Hepatocyte (in vitro differentiated cells): ENCODE results near the gene KCNJ9.

ENCODE experiments used
- EZH2phosphoT487 ChIP-seq: fragments of 200-600 bp; sonication (generic); IDR thresholded peaks from one replicate; pipeline ENCODE4 v1.6.1; 2018; ENCODE audit warnings: antibody characterized with exemption, mild to moderate bottlenecking, low read depth, moderate library complexity; ENCODE audit not compliant: unreplicated experiment, severe bottlenecking
- TF ChIP-seq, protein P1 (sequence below): fragments of 200-600 bp; sonication (generic); IDR thresholded peaks from 2 replicates; pipeline ENCODE4 v1.5.1; 2016; ENCODE audit warnings: antibody characterized with exemption, mild to moderate bottlenecking; ENCODE audit not compliant: poor library complexity

DNA sequence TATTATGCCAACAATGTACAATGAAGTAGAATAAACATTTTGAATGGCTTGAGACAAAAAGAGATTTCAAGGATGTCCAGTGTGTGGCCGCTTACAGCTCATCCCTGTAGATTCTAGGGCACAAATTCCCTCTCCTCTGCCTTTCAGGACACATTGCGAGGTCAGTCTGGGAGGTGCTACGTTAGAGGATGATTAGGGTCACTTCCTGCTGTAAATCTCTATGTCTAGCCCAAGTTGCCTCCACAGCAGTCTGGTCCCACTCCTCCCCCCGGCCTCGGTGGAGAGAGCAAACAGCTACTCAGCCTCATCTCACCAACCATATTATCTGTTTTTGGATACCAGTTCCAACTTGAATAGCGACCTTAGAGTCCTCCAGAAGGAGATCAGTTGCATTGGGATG lies 28.4 kb upstream of the KCNJ9 start:
- no peak for TF ChIP-seq EZH2phosphoT487
- TF ChIP-seq, protein P1, sequence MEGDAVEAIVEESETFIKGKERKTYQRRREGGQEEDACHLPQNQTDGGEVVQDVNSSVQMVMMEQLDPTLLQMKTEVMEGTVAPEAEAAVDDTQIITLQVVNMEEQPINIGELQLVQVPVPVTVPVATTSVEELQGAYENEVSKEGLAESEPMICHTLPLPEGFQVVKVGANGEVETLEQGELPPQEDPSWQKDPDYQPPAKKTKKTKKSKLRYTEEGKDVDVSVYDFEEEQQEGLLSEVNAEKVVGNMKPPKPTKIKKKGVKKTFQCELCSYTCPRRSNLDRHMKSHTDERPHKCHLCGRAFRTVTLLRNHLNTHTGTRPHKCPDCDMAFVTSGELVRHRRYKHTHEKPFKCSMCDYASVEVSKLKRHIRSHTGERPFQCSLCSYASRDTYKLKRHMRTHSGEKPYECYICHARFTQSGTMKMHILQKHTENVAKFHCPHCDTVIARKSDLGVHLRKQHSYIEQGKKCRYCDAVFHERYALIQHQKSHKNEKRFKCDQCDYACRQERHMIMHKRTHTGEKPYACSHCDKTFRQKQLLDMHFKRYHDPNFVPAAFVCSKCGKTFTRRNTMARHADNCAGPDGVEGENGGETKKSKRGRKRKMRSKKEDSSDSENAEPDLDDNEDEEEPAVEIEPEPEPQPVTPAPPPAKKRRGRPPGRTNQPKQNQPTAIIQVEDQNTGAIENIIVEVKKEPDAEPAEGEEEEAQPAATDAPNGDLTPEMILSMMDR = no peak
